H9 (cell line): ENCODE data around the gene POLG2. TPM values are rescaled to one million over a fixed set of nuclear protein-coding genes. Genes with fewer than 3 reads are reported as not detected.
"Not testable (repeated sequence)": the region's sequence is repeated elsewhere in the genome, so short reads cannot be mapped to it uniquely, and the experiment has no call there.

Source experiments
- DNase-seq: peaks from one replicate; pipeline ENCODE4 v3.0.0-alpha.2; 2017
- H2AFZ ChIP-seq: one replicate; pipeline ENCODE4 v1.6.1; 2013; ENCODE audit warnings: mild to moderate bottlenecking, low read length, control low read depth, moderate library complexity
- H2AK5ac ChIP-seq: 2 replicates; pipeline ENCODE4 v1.6.1; 2013; ENCODE audit warnings: low read length, control low read depth, mixed read lengths; ENCODE audit not compliant: insufficient read length
- H2BK120ac ChIP-seq: one replicate; pipeline ENCODE4 v1.6.1; 2013; ENCODE audit warnings: low read depth, mild to moderate bottlenecking, low read length, control low read depth, inconsistent platforms; ENCODE audit not compliant: poor library complexity, severe bottlenecking
- H2BK12ac ChIP-seq: 2 replicates; pipeline ENCODE4 v1.6.1; 2013; ENCODE audit warnings: low read length, control low read depth, mixed read lengths, low read depth; ENCODE audit not compliant: insufficient read length
- H2BK15ac ChIP-seq: 2 replicates; pipeline ENCODE4 v1.6.1; 2013; ENCODE audit warnings: low read depth, low read length, control low read depth
- H2BK20ac ChIP-seq: one replicate; pipeline ENCODE4 v1.6.1; 2013; ENCODE audit warnings: low read depth, mild to moderate bottlenecking, low read length, control low read depth, inconsistent platforms; ENCODE audit not compliant: poor library complexity, severe bottlenecking
- H2BK5ac ChIP-seq: 2 replicates; pipeline ENCODE4 v1.6.1; 2013; ENCODE audit warnings: low read length, control low read depth, mixed read lengths; ENCODE audit not compliant: insufficient read length
- H3K14ac ChIP-seq: 2 replicates; pipeline ENCODE4 v1.6.1; 2013; ENCODE audit warnings: low read length, control low read depth; ENCODE audit not compliant: insufficient read depth
- H3K18ac ChIP-seq: 2 replicates; pipeline ENCODE4 v1.6.1; 2013; ENCODE audit warnings: low read depth, mild to moderate bottlenecking, mixed read lengths, low read length, control low read depth; ENCODE audit not compliant: insufficient read length
- H3K23ac ChIP-seq: 2 replicates; pipeline ENCODE4 v1.6.1; 2013; ENCODE audit warnings: low read length, control low read depth, mixed read lengths, low read depth; ENCODE audit not compliant: insufficient read length
- H3K23me2 ChIP-seq: 2 replicates; pipeline ENCODE4 v1.6.1; 2013; ENCODE audit warnings: low read depth, mild to moderate bottlenecking, mixed read lengths, low read length, control low read depth; ENCODE audit not compliant: insufficient read length, poor library complexity, severe bottlenecking
- H3K27ac ChIP-seq: 2 replicates; pipeline ENCODE4 v1.5.1; 2013; ENCODE audit warnings: low read length, control low read depth, mixed read lengths, low read depth; ENCODE audit not compliant: insufficient read length
- H3K27me3 ChIP-seq: 2 replicates; pipeline ENCODE4 v1.6.1; 2013; ENCODE audit warnings: low read length, control low read depth, inconsistent platforms; ENCODE audit not compliant: insufficient read depth
- H3K4ac ChIP-seq: 2 replicates; pipeline ENCODE4 v1.6.1; 2013; ENCODE audit warnings: low read depth, mild to moderate bottlenecking, control low read depth, inconsistent platforms, low read length, moderate library complexity
- H3K4me1 ChIP-seq: 2 replicates; pipeline ENCODE4 v1.6.1; 2013; ENCODE audit warnings: low read length, control low read depth, inconsistent platforms; ENCODE audit not compliant: insufficient read depth
- H3K4me2 ChIP-seq: 2 replicates; pipeline ENCODE4 v1.6.1; 2013; ENCODE audit warnings: low read length, control low read depth, mixed read lengths; ENCODE audit not compliant: insufficient read length, insufficient read depth
- H3K56ac ChIP-seq: 2 replicates; pipeline ENCODE4 v1.6.1; 2013; ENCODE audit warnings: low read depth, mild to moderate bottlenecking, mixed read lengths, low read length, control low read depth; ENCODE audit not compliant: insufficient read length
- H3K79me1 ChIP-seq: 2 replicates; pipeline ENCODE4 v1.6.1; 2013; ENCODE audit warnings: low read depth, mild to moderate bottlenecking, moderate library complexity, low read length, control low read depth, inconsistent platforms; ENCODE audit not compliant: insufficient read depth, poor library complexity, severe bottlenecking
- H3K79me2 ChIP-seq: 2 replicates; pipeline ENCODE4 v1.6.1; 2013; ENCODE audit warnings: low read length, control low read depth, inconsistent platforms; ENCODE audit not compliant: insufficient read depth
- H3K9ac ChIP-seq: 2 replicates; pipeline ENCODE4 v1.6.1; 2013; ENCODE audit warnings: low read length, control low read depth, mixed read lengths; ENCODE audit not compliant: insufficient read length; ENCODE audit errors: extremely low read depth
- H3K9me3 ChIP-seq: one replicate; pipeline ENCODE4 v1.6.1; 2013; ENCODE audit warnings: low read depth, low read length, inconsistent platforms; ENCODE audit not compliant: control insufficient read depth
- H3T11ph ChIP-seq: one replicate; pipeline ENCODE4 v1.6.1; 2013; ENCODE audit warnings: mild to moderate bottlenecking, low read length, control low read depth, inconsistent platforms
- H4K20me1 ChIP-seq: one replicate; pipeline ENCODE4 v1.6.1; 2013; ENCODE audit not compliant: control insufficient read depth, insufficient read length, insufficient read depth
- H4K5ac ChIP-seq: 2 replicates; pipeline ENCODE4 v1.6.1; 2013; ENCODE audit warnings: low read depth, mild to moderate bottlenecking, mixed read lengths, low read length, control low read depth; ENCODE audit not compliant: insufficient read length
- H4K8ac ChIP-seq: replicated peaks from 2 replicates; pipeline ENCODE4 v1.6.1; 2013; ENCODE audit warnings: low read length, control low read depth, mixed read lengths, low read depth; ENCODE audit not compliant: insufficient read length
- H4K91ac ChIP-seq: 2 replicates; pipeline ENCODE4 v1.6.1; 2013; ENCODE audit warnings: low read depth, mild to moderate bottlenecking, moderate library complexity, mixed read lengths, low read length, control low read depth; ENCODE audit not compliant: insufficient read length
- H3K27ac Mint-ChIP-seq, 3 experiments: 2 replicates in 2 of 3; 3 replicates in 1 of 3; pipeline ENCODE4 v1.8.0; 2020 to 2021; ENCODE audit warnings: mixed read lengths in 3 of 3, mild to moderate bottlenecking in 1 of 3, moderate library complexity in 1 of 3
- H3K27me3 Mint-ChIP-seq: 2 replicates; pipeline ENCODE4 v1.8.0; 2021; ENCODE audit warnings: low read depth, mild to moderate bottlenecking, moderate library complexity, mixed read lengths
- H3K36me3 Mint-ChIP-seq, 3 experiments: 2 replicates in 2 of 3; 3 replicates in 1 of 3; pipeline ENCODE4 v1.8.0; 2020 to 2021; ENCODE audit warnings: low read depth in 3 of 3, mixed read lengths in 3 of 3; ENCODE audit not compliant: insufficient read depth in 1 of 3
- H3K4me1 Mint-ChIP-seq, 2 experiments: 2 replicates each; pipeline ENCODE4 v1.8.0; 2020; ENCODE audit warnings: mixed read lengths in 2 of 2
- H3K4me3 Mint-ChIP-seq, 2 experiments: 2 replicates in 1 of 2; 3 replicates in 1 of 2; pipeline ENCODE4 v1.8.0; 2020 to 2021; ENCODE audit warnings: mild to moderate bottlenecking in 2 of 2, mixed read lengths in 2 of 2, moderate library complexity in 1 of 2
- H3K9me3 Mint-ChIP-seq, 2 experiments: 2 replicates in 1 of 2; 3 replicates in 1 of 2; pipeline ENCODE4 v1.8.0; 2020; ENCODE audit warnings: mild to moderate bottlenecking in 2 of 2, mixed read lengths in 2 of 2, moderate library complexity in 1 of 2
- WGBS: extraction: QIAGEN DNeasy Blood & Tissue Kit; methylation state at CpG from one replicate; pipeline ENCODE4 v1.1.7; 2013; ENCODE audit warnings: missing lambda C conversion rate, low lambda C conversion rate, mixed read lengths; ENCODE audit not compliant: insufficient read length; ENCODE audit errors: extremely low coverage; 5-methylcytosine and 5-hydroxymethylcytosine counted together
- total RNA-seq: library from RNA; stranded (reverse); gene quantifications from 2 replicates; pipeline ENCODE4 v1.2.1, GENCODE V29; 2021
- TF ChIP-seq, protein P1 (sequence below): fragments of 200-600 bp; sonication (generic); conservative IDR thresholded peaks from 3 replicates; pipeline ENCODE4 v1.8.0; 2021; ENCODE audit warnings: antibody characterized with exemption, mild to moderate bottlenecking

The POLG2 gene
- total RNA-seq, 1 experiment from 2014 or later = 35.5 TPM

DNA sequence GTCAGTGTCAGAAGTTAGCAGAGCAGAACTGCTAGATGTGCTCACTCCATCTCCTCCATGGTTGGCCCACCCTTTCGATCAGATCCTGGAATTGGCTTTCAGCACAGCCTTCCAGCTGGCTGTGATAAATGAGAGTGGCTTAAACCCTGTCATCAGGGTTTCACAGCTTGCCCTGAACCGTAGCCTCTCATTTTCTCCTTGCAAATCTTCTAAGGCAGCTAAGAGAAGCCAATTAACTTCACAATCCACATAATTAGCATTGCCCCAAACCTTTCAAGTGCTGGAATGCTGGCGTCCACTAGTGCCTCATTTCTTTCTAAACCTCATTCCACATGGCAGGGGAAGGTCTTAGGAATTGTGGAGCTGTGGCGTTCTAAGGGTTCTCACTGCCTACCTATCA, 26.2 kb downstream of the POLG2 start:
- Histone ChIP-seq H3T11ph (no peak overlapping the region), H3K9ac (no peak overlapping the region), H3K4me1 (peaks cover 4% of the 10 kb centered on the region; the same call in 1 of the 2 replicates), H3K23ac (no peak overlapping the region), H3K27ac (no peak overlapping the region), H4K5ac (no peak overlapping the region), H4K91ac (no peak overlapping the region), H3K23me2 (no peaks in the 10 kb centered on the region), H3K14ac (no peak overlapping the region), H3K79me2 (no peaks in the 10 kb centered on the region), H2BK12ac (no peak overlapping the region), H3K4me2 (no peak overlapping the region), H2BK15ac (no peak overlapping the region), H2BK20ac (no peak overlapping the region), H3K9me3 (no peaks in the 10 kb centered on the region), H3K27me3 (no peaks in the 10 kb centered on the region), H3K56ac (no peak overlapping the region), H2AFZ (no peak overlapping the region), H3K79me1 (no peaks in the 10 kb centered on the region), H3K18ac (no peak overlapping the region), H4K20me1 (no peaks in the 10 kb centered on the region), H2BK120ac (no peak overlapping the region), H2BK5ac (no peak overlapping the region), H4K8ac (no peak overlapping the region), H2AK5ac (no peak overlapping the region), H3K4ac (no peak overlapping the region)
- Mint-ChIP-seq H3K27me3 (no peaks in the 10 kb centered on the region), H3K4me1 (peaks cover 11 to 13% of the 10 kb centered on the region in 2 experiments), H3K27ac (peak overlapping the region in 2 of 3 experiments; percentile 34 to 61; a peak in 4 of 7 replicates), H3K9me3 (no peaks in the 10 kb centered on the region; a peak in 1 of 5 replicates), H3K4me3 (no peak overlapping the region; a peak in 1 of 5 replicates), H3K36me3 (no peaks in the 10 kb centered on the region; a peak in 1 of 7 replicates)
- no CpG with 5 or more reads among the region's 4 CpGs for WGBS
- no peak for DNase-seq
- TF ChIP-seq, protein P1, sequence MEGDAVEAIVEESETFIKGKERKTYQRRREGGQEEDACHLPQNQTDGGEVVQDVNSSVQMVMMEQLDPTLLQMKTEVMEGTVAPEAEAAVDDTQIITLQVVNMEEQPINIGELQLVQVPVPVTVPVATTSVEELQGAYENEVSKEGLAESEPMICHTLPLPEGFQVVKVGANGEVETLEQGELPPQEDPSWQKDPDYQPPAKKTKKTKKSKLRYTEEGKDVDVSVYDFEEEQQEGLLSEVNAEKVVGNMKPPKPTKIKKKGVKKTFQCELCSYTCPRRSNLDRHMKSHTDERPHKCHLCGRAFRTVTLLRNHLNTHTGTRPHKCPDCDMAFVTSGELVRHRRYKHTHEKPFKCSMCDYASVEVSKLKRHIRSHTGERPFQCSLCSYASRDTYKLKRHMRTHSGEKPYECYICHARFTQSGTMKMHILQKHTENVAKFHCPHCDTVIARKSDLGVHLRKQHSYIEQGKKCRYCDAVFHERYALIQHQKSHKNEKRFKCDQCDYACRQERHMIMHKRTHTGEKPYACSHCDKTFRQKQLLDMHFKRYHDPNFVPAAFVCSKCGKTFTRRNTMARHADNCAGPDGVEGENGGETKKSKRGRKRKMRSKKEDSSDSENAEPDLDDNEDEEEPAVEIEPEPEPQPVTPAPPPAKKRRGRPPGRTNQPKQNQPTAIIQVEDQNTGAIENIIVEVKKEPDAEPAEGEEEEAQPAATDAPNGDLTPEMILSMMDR = no peak

GRCh38 chr17:64466834-64467233, 30.0 kb downstream of the POLG2 start:
- no CpG with 5 or more reads among the region's 1 CpG for WGBS
- H4K8ac ChIP-seq, H4K20me1 ChIP-seq, H3K9me3 Mint-ChIP-seq, H3K4me1 ChIP-seq, H2AK5ac ChIP-seq, H3K23ac ChIP-seq, H3K36me3 Mint-ChIP-seq, H2AFZ ChIP-seq, H3K18ac ChIP-seq, H3K9ac ChIP-seq, H3K27ac ChIP-seq, H2BK5ac ChIP-seq, H3K4me3 Mint-ChIP-seq, H2BK15ac ChIP-seq, H3K79me1 ChIP-seq, H3T11ph ChIP-seq, H3K27me3 Mint-ChIP-seq, H3K27ac Mint-ChIP-seq, H2BK20ac ChIP-seq, H3K56ac ChIP-seq, H3K4me2 ChIP-seq, DNase-seq, H4K5ac ChIP-seq, H2BK120ac ChIP-seq, H3K79me2 ChIP-seq, H3K14ac ChIP-seq, H3K23me2 ChIP-seq, H3K27me3 ChIP-seq, H4K91ac ChIP-seq, H2BK12ac ChIP-seq, H3K9me3 ChIP-seq, H3K4ac ChIP-seq: not testable (repeated sequence)
- H3K4me1 Mint-ChIP-seq = peaks cover 11 to 13% of the 10 kb centered on the region in 2 experiments
